HG03025 (cell line): ENCODE measurements around the gene RAB27B.

Experiments used
- ATAC-seq: cut with Tn5 transposase; IDR thresholded peaks from one replicate; pipeline ENCODE4 v1.9.1; 2021; ENCODE audit warnings: mild to moderate bottlenecking, moderate library complexity; ENCODE audit not compliant: unreplicated experiment, low FRiP score

RAB27B gene

DNA sequence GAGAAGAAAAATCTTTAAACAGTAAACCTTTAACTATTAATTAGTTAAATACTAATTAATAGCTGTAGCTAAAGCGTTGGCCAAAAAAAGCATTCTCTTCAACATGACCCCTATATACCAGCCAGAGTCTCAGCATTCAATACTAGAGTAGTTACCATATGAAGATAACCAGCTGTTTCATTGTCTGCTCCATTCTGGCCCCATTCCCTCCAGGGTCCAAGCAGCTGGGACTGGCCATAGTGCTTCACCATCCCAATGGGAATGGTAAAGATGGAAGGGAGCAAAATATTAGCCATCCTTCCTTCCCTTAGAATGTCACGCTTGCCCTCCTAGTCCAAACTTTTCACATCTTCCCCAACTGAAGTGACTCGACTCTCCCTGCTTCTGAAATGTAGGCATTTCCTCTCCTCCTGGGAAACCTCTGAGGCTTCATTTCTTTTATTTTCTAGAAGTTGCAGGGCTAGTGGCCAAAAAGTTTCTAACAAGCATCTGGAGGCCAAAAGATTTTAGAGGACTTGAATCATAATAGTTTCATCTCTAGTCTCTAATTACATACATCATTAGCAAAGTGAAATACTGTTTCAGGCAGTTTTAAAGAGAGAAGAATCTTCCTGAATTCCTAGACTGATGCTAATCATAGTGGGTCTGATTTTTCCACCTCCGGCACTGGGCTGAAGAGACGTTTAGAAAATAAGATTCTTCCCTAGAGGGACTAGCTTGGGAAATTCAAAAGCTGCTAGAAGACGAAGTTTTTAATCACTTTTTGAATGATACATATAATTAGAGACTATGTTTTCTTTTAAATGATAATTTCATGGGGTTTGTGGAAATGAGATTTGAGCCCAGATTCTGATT is 78.3 kb downstream of the RAB27B start:
- ATAC-seq = no peak

DNA sequence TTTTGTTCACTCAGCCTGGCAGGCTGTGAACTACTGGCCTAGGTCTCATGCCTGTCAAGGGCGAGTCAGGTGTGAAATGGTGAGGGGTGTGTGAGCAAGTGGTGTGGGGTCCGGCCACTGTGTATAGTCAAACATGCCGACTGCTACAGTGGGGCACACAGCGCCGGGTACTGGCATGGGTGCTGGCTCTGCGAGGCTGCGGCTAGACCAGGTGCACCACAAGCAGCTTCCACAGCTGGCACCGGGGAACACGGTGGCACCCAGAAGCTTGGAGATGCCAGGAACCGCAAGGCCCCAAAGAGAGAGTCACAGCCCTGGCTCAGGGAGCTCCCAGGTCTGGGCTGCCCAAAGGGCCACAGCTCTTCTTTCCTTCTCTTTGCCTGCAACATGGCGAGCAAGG is 81.3 kb downstream of the RAB27B start:
- ATAC-seq = no peak

DNA sequence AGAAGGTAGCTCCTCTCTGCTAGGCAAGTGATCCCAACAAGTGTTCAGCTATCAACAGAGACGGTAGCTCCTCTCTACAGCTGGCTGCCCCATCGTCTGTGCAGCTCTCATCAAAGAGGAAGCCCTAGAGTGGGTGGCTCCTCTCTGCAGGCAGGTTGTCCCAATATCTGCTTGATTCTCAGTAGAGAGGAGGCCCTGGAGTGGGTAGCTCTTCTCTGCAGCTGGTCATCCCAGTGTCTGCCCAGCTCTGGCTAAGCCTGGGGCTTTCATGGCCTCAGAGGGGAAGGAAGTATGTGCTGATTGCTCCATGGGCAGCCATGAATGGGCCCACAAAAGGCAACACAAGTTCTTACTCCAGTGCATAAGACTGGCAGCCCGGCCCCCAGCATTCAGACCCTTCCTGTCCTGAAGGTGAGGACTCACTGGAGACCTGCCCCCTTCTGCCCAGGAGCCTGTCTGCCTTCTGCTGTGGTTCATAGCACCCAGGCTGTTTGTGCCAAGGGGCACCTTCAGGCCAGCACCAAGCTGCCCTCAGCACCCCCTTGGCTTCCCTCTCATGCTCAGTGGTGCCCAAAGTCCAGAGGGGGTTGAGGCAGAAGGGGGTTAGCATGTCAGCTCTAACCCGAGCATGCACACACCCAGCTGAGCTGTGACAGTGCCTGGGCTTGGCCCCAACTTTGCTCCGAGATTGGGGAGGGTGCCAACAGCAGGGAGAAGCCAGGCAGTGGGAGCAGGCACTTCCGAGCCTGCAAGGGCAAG is 82.1 kb downstream of the RAB27B start:
- no peak for ATAC-seq

DNA sequence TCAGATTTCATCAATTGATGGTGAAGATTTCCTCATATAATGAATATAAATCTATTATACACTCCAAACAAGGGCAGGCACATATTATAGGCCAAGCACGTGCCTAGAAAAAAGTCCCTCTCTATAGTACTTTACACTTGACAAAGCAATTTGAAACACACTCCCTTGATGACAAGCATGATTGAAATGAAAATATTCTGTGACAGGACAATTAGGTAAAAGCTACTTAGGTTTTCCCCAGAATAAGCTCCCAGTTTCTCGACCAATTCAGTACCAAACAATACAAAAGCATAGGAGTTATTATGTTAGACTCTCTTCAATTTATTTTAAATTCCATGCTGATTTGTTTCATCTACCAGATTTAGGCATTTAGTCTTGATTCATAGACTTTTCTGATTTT is 83.3 kb downstream of the RAB27B start:
- ATAC-seq = no peak

DNA sequence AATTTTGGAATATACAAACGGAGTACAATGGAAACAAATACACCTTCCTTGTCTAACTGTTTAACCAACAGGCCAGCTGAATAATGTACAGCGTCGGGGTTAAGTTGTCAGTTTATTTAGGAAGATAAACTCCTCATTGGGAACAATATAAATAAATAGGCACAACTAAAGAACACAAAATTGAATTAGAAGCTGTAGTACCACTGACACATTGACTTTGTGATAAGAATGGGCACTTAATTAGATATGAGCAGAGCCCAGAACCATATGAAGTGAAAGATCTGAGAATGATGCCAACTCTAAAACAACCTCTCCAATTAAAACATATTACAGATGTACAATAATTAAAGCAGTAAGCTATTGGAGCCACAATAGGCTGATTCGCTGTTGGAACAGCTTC is 86.5 kb downstream of the RAB27B start:
- ATAC-seq = no peak

DNA sequence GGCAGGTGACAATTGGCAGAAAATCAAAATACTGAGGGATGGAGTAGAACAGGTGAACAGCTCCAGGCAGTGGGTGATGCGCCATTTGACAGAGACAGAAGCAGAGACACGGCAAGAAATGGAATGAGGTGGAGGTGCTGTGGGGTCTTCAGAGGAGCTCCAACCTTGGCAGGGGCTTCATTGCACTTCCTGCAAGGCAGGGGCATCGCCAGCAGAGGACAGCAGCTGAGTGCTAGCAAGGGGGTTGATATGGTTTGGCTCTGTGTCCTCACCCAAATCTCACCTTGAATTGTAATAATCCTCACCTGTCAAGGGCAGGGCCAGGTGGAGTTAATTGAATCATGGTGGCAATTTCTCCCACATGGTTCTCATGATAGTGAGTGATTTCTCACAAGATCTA is 88.2 kb downstream of the RAB27B start:
- ATAC-seq = no peak

DNA sequence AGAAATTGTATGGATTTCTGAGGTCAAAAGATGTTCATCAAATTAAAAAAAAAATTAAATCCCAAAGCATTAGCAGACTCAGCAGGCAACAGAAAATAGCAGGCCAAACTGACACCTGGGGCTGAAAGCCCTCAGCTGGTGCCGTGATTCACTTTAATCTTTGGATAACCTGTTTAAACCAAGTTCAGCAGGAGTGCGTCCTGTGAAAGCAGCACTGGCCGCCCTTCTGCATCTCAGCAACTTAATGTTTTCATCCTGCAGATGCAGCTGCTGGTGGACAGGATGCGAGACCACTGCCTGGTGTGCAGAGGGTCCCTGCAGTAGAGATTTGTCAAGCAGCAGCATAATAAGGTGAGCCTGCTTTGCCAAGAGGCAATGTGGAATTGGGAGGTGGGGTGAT is 89.8 kb downstream of the RAB27B start:
- ATAC-seq = no peak

DNA sequence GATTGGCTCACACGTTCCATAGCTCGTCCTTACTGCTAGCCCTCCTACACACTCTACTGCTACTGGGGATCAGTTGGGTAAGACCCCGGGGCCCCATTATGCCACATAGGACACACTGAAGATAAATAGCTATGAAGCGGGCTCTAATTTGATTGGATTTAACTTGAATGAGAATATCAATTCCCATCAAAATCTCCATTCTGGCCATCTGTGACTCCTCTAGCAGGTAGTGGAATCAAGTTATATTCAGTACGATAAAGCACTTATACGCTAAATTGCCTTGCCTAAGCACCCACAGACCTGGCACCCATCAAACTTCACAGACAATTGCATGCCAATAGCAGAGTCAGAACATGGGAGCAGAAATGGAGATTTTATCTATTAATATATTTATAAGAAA is 91.1 kb downstream of the RAB27B start:
- no peak for ATAC-seq

DNA sequence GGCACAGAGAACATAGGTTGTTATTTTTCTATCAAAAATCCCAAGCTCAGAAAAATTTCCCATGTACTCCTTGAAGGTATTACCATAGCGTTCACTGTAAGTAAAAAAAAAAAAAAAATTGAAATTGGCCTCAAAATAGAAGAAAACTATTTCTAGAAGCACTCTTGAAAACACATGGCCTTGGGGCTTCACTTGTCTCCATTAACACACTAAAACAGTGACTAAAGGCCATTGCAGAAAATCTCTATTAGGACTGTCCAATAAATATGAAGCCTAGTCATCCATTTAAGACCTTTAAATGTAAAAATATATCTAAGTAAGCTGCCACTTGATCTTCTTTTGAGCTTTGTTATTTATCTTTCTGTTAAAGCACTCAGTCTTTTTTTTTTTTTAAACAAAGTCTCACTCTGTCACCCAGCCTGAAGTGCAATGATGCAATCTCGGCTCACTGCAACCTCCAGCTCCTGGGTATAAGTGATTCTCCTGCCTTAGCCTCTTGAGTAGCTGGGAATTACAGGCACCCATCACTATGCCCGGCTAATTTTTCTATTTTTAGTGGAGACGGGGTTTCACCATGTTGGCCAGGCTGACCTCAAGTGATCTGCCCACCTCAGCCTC is 95.2 kb downstream of the RAB27B start:
- ATAC-seq = no peak

DNA sequence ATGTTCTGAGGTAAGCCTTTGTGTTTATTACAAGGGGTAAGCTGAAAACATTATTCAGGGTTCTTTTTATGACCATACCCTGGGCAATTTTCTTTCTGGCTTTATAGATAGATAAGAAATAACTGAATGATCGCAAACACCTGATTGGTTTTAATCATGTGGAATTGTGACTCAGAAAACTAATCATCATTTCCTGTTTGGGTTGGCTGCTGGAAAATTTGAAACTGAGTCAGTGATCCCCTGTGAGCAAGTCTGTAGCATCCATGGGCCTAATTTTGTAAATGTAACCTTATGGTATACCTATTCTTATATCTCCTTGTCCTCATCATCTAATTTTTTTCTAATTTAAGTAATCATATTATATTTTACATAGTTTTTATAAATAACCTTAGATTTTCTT is 96.7 kb downstream of the RAB27B start:
- ATAC-seq = no peak

DNA sequence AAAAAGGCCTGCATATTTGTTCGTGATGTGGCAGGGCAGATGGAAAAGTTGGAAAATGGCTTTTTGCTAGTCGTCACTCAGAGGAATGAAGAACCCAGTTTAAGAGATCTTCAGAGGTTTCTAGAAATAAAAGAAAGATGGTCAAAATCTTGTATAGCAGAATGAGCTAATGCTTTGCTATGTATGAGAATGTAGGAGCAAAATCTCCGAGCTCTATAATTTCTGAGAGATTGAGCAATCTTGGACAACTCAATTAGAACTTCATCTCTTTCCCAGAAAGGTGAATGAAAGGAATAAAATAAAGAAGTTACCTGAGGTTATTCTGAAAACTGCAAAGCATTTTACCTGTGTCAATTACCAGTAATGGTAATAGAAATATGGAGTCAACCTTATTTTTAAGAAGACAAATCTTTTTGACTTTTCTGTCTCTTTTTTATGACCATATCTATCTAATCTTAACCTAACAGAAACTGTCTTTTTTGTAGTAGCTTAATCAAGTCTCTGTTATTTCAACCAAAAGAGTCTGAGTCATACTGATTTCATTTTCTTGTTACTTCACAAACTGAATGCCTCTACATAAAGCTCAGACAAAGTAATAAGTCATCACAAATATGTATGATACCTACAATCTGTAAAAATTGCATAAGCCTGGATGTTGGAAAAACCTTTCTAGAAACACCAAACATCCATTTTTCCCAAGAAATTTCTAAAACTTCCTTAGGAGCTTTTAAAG is 98.5 kb downstream of the RAB27B start:
- no peak for ATAC-seq

DNA sequence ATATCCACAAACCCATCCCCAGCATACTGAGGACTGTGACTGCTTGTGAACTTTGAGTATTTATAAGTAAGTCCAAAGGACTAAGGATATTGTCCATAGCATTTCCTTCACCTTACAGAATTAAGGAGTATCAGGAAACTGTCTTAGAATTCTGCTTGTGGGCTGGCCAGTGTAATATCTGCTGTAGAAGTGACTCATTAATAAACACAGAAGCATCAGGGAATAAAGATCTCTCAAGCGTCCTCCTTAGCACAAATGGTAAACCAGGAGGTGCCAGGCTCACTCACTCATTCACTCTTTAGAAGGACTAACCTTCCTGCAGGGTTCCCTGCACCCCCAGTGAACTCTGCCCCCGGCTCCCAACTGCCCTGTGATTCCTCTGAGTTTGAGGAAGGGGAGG is 100.0 kb downstream of the RAB27B start:
- ATAC-seq = no peak

DNA sequence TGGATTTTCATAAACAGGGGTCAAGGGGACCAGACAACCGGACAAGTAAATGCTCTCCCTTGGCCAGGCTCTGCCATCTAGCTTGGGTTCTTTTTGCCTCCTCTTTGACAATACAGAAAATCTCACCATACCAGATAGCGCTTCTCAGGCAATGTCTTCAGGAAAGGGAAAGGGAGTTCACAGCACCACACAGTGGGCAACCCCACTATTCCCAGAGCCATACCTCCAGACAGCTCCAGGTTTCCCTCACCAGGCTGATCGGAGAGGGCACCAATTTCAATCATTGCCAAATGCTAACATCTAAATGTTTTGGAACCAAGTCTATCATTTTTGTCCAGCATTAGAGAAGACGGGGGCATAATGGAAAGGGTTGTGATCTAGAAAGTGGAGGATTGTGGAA is 102.9 kb downstream of the RAB27B start:
- ATAC-seq = no peak

DNA sequence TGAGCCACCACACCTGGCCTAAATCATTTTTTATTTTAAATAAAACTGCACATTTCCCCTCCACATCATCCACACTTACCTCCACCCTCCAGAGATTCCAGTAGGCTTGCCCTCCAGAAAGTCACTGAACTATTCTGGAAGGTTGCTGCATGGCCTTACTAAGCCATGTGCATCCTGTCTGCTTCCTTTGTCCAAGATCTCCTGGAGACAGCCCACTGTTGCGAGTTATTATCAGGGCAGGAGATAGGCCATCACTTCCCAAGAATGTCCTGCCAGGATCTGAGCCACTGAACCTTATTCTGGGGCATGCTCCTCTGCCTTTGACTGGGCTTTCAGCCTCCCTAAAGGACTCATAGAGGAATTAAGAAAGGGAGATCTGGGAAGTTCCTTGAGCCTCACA is 104.2 kb downstream of the RAB27B start:
- no peak for ATAC-seq

DNA sequence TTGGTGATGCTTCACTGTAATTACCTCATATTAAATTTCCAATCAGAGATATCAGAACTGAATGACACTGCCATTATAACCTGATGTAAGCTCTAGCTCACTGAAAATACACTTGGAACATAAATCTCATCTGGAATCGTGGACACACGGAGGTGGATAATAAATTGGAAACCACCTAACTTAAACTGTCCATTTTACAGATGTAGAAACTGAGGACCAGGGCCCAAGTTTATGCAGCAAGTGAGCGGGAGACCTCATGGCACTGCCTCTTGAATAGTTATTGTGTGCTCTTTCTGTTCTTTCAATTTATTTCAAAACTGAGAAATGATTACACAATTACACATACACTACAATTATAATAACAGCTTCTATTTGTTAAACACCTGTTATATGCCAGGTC is 110.2 kb downstream of the RAB27B start:
- ATAC-seq = no peak

DNA sequence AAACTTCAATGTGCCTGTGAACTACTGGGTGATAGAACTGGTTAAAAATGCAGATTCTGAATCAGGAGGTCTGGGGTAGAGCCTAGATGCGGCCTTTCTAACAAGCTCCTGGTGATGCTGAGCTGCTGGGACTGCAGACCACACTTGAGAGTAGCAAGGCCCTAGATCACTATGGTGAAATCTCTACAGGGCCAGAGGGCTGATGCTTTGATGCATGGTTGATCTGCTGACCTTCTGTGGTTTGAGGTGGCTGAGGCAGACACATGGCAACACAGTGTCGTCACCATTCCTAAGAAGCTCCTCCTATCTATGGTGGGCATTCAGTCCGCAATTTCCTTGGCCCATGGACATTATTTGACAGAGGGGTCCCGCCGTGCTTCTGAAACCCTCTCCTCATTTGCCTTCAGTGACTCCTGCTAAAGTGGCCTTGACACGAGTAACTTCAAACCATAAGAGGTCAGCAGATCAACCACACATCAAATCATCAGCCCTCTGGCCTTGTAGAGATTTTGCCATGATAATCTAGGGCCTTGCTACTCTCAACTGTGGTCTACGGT is 111.2 kb downstream of the RAB27B start:
- no peak for ATAC-seq

DNA sequence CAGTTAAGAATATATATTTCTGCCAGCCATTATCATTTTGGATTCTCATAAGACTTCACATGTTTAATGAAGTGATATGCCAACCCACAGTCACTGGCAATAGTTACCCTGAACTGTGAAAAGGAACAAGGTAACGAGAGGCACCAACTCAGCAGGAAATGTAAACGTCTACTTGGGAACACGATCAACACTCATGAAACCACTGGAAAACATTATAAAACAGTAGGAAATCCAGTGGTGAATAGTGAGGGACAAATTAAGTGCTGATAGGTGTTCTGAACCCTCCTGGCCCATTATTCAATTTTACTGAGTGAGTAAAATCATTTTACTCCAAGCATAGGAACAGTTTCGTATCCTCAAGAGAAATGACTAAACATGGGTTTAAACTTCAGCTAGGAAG is 113.9 kb downstream of the RAB27B start:
- ATAC-seq = no peak

DNA sequence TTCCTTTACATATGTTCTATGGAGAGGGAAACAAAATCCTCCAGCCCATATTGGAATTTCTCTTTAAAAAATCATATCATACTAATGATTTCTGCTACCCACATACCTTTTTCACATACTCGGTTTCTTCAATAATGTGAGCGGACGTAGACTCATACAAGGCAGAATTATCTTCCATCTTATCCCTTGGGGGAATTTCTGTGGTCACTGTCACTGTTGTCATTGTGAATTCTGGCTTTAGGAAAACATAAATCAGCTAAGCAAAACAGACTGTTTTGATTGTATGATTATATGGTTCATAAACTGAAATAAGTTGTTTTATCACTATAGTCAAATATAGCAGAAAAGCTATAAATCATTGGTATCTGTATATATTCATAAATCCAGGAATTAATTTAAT is 114.3 kb downstream of the RAB27B start:
- ATAC-seq = no peak
